HG02610 (cell line): ENCODE results near the gene EAF2.
"Not testable (repeated sequence)": the region's sequence is repeated elsewhere in the genome, so short reads cannot be mapped to it uniquely, and the experiment has no call there.

Experiments
- ATAC-seq: cut with Tn5 transposase; IDR thresholded peaks from one replicate; pipeline ENCODE4 v1.9.1; 2021; ENCODE audit warnings: mild to moderate bottlenecking, moderate library complexity; ENCODE audit not compliant: unreplicated experiment

Gene EAF2

GRCh38 chr3:121857778-121858177, 22.8 kb downstream of the EAF2 start:
- ATAC-seq, result not testable (repeated sequence)

GRCh38 chr3:121863247-121863646, 28.2 kb downstream of the EAF2 start:
- ATAC-seq, result not testable (repeated sequence)

- no peak for ATAC-seq
Observed at GRCh38 chr3:121863801-121864200, 28.8 kb downstream of the EAF2 start.

DNA sequence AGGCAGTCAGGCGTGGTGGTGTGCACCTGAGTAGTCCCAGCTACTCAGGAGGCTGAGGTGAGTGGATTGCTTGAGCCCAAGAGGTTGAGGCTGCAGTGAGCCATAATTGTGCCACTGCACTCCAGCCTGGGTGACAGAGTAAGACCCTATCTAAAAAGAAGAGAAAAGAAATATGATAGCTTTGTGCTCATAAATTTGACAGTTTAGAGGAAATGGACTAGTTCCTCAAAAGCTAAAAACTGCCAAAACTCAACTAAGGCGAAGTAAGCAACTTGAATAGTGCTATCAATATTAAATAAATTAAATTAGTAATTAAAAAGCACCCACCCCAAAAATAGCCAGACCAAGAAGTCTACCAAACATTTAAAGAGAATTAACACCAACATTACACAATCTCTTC, 34.7 kb downstream of the EAF2 start:
- ATAC-seq, result no peak

DNA sequence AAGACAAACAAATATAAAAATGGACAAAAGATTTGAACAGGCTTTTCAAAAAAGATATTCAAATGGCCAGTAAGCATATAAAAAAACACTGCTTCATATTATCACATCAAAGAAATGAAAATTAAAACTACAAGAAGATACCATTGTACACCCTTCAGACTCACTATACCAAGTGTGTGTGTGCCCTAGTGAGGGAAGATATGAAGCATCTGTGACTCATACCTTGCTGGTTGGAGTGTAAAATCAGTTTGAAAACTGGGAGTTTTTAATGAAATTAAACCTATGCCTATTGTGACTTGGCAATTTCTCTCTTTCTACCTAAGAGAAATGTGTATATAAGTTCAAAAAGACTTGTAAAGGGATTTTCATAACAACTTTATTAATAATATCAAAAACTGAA, 35.7 kb downstream of the EAF2 start:
- no peak for ATAC-seq

- ATAC-seq, result no peak
Observed at GRCh38 chr3:121871430-121871829, 36.4 kb downstream of the EAF2 start.

DNA sequence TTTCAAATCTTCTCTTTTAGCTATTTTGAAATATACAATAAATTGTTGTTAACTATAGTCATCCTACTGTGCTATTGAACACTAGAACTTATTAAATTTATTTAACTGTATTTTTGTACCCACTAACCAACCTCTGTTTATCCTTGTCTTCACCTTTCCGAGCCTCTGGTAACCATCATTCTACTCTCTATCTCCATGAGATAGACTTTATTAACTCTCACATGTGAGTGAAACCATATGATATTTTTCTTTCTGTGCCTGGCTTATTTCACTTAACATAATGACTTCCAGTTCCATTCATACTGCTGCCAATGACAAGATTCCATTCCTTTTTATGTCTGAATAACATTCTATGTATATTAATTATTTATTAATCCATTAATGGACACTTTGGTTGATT, 43.4 kb downstream of the EAF2 start:
- ATAC-seq, result no peak

- no peak for ATAC-seq
Observed at GRCh38 chr3:121883507-121883906, 48.5 kb downstream of the EAF2 start.

GRCh38 chr3:121885386-121885785, 50.4 kb downstream of the EAF2 start:
- no peak for ATAC-seq

- no peak for ATAC-seq
Observed at GRCh38 chr3:121894301-121894990, 59.4 kb downstream of the EAF2 start, which contains the start of gene SLC15A2. TSS of gene SLC15A2 (plus strand) at chr3:121894401. CDS start at chr3:121894477, 76 bp downstream.

- no peak for ATAC-seq
Observed at GRCh38 chr3:121895121-121895520, 60.1 kb downstream of the EAF2 start.

- ATAC-seq, result no peak
Observed at GRCh38 chr3:121895736-121896135, 60.7 kb downstream of the EAF2 start.

DNA sequence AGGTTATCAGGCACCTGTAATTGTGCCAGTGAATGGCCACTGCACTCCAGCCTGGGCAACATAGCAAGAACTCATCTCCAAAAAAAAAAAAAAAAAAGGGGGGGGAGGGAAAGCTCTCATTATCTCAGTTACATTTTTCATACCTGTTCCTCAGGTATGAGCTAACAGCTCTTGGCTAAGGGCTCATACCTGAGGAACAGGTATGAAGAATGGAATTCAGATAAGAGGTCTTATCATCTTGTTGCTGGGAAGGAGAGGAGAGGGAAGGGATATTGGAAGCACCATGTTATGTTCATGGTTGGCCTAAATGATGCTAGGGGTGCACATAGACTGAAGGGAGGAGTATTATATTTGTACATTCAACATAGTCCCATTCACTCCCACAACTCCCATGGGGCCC, 61.8 kb downstream of the EAF2 start:
- ATAC-seq, result no peak

DNA sequence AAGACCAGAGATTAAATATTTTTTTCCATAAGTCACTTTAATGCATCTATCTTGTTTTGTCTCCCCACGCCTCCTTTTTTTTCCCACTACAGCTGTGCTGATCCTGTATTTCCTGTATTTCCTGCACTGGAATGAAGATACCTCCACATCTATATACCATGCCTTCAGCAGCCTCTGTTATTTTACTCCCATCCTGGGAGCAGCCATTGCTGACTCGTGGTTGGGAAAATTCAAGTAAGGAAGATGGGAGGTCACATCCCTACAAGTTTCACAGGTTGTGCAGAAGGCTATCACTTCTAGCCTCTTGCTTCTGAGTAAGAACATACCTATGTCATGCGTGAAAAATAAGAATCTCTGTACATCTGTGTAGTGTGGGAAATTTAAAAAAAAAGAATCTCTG, 62.3 kb downstream of the EAF2 start:
- no peak for ATAC-seq

GRCh38 chr3:121913305-121913990, 78.4 kb downstream of the EAF2 start:
- no peak for ATAC-seq

DNA sequence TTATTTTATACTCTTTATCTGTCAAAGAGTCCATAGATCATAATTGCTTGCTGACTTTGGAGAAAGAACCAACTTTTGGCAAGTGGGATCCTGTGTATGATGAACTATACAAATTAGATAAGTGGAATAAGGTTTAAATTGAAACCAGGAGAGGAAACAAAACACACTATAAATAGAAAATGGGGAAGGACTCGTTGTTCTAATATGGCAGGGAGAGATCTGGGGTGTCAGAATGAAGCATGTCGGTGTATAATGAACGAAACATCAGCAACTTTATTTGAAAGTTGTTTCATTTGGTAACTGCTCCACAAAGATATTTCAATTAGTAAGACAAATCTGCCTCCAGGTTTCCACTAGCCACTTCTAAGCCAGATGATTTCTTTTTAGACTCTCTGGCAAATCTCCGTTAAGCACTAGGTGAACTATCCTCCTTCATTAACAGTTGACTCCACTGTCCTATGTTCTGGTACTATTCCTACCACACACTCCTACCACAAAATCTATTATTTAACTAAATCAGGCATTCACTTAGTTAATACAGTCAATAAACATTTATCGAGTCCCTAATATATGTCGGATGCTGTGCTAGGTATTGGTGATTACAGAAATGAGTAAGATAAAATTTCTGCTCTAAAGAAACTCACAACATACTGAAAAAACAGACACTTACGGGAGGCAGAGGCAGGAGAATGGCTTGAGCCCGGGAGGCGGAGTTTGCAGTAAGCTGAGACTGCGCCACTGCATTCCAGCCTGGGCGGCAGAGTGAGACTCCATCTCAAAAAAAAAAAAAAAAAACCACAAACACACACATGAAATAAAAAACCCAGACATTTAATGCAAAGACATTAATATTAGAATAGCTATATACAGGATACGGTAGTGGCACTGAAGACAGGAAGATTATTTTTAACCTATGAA, 79.3 kb downstream of the EAF2 start:
- no peak for ATAC-seq

DNA sequence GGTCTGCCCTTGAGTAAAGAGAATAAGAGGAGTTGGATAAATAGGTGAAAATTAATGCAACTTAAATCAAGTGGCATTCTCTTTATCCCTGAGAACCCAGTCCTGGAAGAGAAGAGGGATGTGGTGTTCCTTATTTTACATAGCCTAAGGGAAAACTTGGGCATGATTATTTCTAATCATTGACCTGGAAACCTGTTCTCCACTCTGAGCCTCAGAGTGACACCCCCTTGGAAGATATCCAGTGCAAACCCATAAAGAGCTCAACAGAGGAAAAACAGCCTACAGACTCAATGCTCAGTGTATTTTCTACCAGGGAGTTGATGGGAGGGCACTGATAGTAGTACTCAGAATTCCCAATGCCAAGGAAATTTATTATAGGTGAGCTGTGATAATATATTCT, 81.2 kb downstream of the EAF2 start:
- no peak for ATAC-seq

GRCh38 chr3:121918779-121919483, 83.9 kb downstream of the EAF2 start:
- no peak for ATAC-seq

- ATAC-seq, result no peak
Observed at GRCh38 chr3:121924734-121925133, 89.7 kb downstream of the EAF2 start.

- ATAC-seq, result no peak
Observed at GRCh38 chr3:121926380-121926779, 91.4 kb downstream of the EAF2 start.
